Measurements from ENCODE around the gene LRP1B. TPM values are rescaled to one million over a fixed set of nuclear protein-coding genes. Genes with fewer than 3 reads are reported as not detected.
A peak's percentile ranks its signal among the peaks of the same experiment; 100 is the strongest.

Gene LRP1B
- polyA plus RNA-seq, 1 donor from 2014 or later = 12.7 TPM

DNA sequence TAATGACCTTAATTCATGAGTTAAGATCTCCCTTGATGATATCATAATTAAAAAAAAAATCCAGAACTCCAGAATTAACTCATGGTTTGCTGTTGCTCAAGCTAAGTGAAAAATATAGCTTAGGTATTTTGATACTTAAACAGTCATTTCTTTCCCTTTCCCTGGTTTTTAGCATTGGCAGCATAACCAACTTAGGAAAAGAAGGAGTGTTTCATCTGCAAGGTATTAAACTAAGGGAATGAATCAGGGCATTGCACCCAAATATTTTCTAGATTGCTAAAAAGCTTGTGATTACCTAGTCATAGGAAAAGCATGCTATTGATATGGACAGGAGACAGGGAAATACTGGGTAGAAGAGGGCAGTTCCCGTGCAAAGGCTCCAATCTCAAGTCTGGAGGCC, 207.2 kb downstream of the LRP1B start:
- H3K9me3 ChIP-seq (ENCODE audit: low read length) = no peaks in the 10 kb centered on the region
- no peaks in the 10 kb centered on the region for H3K27me3 ChIP-seq (ENCODE audit: insufficient read depth, low read depth, low read length)
- H3K9me2 ChIP-seq (ENCODE audit: insufficient read depth, low read length) = no peaks in the 10 kb centered on the region
- no peak for TF ChIP-seq EP300 (conservative IDR thresholded peaks at IDR 0.05; ENCODE audit: poor library complexity, severe bottlenecking)
- no peak for TF ChIP-seq RAD21 (conservative IDR thresholded peaks at IDR 0.05)
- TF ChIP-seq, protein P1, sequence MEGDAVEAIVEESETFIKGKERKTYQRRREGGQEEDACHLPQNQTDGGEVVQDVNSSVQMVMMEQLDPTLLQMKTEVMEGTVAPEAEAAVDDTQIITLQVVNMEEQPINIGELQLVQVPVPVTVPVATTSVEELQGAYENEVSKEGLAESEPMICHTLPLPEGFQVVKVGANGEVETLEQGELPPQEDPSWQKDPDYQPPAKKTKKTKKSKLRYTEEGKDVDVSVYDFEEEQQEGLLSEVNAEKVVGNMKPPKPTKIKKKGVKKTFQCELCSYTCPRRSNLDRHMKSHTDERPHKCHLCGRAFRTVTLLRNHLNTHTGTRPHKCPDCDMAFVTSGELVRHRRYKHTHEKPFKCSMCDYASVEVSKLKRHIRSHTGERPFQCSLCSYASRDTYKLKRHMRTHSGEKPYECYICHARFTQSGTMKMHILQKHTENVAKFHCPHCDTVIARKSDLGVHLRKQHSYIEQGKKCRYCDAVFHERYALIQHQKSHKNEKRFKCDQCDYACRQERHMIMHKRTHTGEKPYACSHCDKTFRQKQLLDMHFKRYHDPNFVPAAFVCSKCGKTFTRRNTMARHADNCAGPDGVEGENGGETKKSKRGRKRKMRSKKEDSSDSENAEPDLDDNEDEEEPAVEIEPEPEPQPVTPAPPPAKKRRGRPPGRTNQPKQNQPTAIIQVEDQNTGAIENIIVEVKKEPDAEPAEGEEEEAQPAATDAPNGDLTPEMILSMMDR (IDR thresholded peaks at IDR 0.05; ENCODE audit: poor library complexity, severe bottlenecking) = no peak
- no peak for TF ChIP-seq SMC3 (conservative IDR thresholded peaks at IDR 0.05; ENCODE audit: poor library complexity)
- no peak for TF ChIP-seq POLR2AphosphoS5 (IDR thresholded peaks at IDR 0.05)
- TF ChIP-seq, protein P2, sequence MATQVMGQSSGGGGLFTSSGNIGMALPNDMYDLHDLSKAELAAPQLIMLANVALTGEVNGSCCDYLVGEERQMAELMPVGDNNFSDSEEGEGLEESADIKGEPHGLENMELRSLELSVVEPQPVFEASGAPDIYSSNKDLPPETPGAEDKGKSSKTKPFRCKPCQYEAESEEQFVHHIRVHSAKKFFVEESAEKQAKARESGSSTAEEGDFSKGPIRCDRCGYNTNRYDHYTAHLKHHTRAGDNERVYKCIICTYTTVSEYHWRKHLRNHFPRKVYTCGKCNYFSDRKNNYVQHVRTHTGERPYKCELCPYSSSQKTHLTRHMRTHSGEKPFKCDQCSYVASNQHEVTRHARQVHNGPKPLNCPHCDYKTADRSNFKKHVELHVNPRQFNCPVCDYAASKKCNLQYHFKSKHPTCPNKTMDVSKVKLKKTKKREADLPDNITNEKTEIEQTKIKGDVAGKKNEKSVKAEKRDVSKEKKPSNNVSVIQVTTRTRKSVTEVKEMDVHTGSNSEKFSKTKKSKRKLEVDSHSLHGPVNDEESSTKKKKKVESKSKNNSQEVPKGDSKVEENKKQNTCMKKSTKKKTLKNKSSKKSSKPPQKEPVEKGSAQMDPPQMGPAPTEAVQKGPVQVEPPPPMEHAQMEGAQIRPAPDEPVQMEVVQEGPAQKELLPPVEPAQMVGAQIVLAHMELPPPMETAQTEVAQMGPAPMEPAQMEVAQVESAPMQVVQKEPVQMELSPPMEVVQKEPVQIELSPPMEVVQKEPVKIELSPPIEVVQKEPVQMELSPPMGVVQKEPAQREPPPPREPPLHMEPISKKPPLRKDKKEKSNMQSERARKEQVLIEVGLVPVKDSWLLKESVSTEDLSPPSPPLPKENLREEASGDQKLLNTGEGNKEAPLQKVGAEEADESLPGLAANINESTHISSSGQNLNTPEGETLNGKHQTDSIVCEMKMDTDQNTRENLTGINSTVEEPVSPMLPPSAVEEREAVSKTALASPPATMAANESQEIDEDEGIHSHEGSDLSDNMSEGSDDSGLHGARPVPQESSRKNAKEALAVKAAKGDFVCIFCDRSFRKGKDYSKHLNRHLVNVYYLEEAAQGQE (IDR thresholded peaks at IDR 0.05; ENCODE audit: borderline replicate concordance) = no peak
- no peak for TF ChIP-seq TAF1 (IDR thresholded peaks at IDR 0.05; ENCODE audit: low read depth)
- TF ChIP-seq EZH2 (IDR thresholded peaks at IDR 0.05; ENCODE audit: borderline replicate concordance, insufficient read depth, low read length, poor library complexity, severe bottlenecking) = no peak
- TF ChIP-seq MXI1 (conservative IDR thresholded peaks at IDR 0.05; ENCODE audit: poor library complexity, severe bottlenecking) = no peak
- H3K27ac ChIP-seq (ENCODE audit: low read length) = no peak overlapping the region
- H3F3A ChIP-seq (ENCODE audit: insufficient read depth, low read length, poor library complexity, severe bottlenecking) = no peaks in the 10 kb centered on the region
- H3K4me3 ChIP-seq (ENCODE audit: low read length) = no peak overlapping the region
- no peaks in the 10 kb centered on the region for H3K79me2 ChIP-seq (replicated peaks; ENCODE audit: insufficient read depth, low read length)
- H3K9ac ChIP-seq (ENCODE audit: low read length) = no peak overlapping the region
- no peaks in the 10 kb centered on the region for H4K20me1 ChIP-seq (ENCODE audit: insufficient read depth)
- no peaks in the 10 kb centered on the region for H3K36me3 ChIP-seq (ENCODE audit: insufficient read depth, low read length)
- no peak overlapping the region for H3K4me2 ChIP-seq (ENCODE audit: low read length)
- no peak overlapping the region for H2AFZ ChIP-seq (ENCODE audit: low read depth, low read length)

DNA sequence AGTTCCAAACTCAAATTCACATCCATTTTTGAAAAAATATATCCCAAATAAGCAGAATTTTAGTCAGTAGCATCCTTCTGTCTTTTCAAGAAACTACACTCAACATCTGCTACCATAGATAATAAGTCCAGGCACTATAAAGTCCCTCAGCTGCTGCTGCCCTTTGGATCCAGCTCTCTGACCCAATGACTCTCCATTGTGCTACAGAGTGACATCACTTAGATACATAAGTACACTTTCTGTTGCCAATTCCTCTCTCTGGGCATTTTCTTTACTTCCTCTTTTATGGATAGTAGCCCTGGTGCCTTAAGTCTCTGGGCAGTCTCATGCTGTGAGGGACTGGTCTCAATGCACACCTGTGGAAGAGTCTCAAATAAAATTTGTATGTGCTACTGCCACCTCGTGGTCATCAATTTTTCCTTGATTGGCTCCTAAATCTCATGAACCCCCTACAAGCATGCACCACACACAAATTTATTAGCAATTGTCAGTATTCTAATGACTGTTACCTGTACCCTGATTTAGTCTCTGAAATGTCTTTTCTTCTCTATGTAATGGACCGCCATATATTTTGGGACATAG, 219.2 kb downstream of the LRP1B start:
- no peak overlapping the region for H3K4me3 ChIP-seq (ENCODE audit: low read length)
- H3K9me3 ChIP-seq (ENCODE audit: low read length) = no peaks in the 10 kb centered on the region
- no peak overlapping the region for H3K9ac ChIP-seq (ENCODE audit: low read length)
- no peaks in the 10 kb centered on the region for H3K79me2 ChIP-seq (replicated peaks; ENCODE audit: insufficient read depth, low read length)
- no peak for TF ChIP-seq TAF1 (IDR thresholded peaks at IDR 0.05; ENCODE audit: low read depth)
- TF ChIP-seq EP300 (conservative IDR thresholded peaks at IDR 0.05; ENCODE audit: poor library complexity, severe bottlenecking) = no peak
- TF ChIP-seq SMC3 (conservative IDR thresholded peaks at IDR 0.05; ENCODE audit: poor library complexity) = no peak
- TF ChIP-seq, protein P1 (IDR thresholded peaks at IDR 0.05; ENCODE audit: poor library complexity, severe bottlenecking) = no peak
- TF ChIP-seq RAD21 (conservative IDR thresholded peaks at IDR 0.05) = peak; percentile 21
- TF ChIP-seq MXI1 (conservative IDR thresholded peaks at IDR 0.05; ENCODE audit: poor library complexity, severe bottlenecking) = no peak
- no peak overlapping the region for H2AFZ ChIP-seq (ENCODE audit: low read depth, low read length)
- no peaks in the 10 kb centered on the region for H3K27me3 ChIP-seq (ENCODE audit: insufficient read depth, low read depth, low read length)
- H3K4me2 ChIP-seq (ENCODE audit: low read length) = no peak overlapping the region
- no peaks in the 10 kb centered on the region for H3F3A ChIP-seq (ENCODE audit: insufficient read depth, low read length, poor library complexity, severe bottlenecking)
- H3K27ac ChIP-seq (ENCODE audit: low read length) = no peak overlapping the region
- H3K36me3 ChIP-seq (ENCODE audit: insufficient read depth, low read length) = no peaks in the 10 kb centered on the region
- no peaks in the 10 kb centered on the region for H3K9me2 ChIP-seq (ENCODE audit: insufficient read depth, low read length)
- no peaks in the 10 kb centered on the region for H4K20me1 ChIP-seq (ENCODE audit: insufficient read depth)

All from neural cell (in vitro differentiated cells).